Stimulated activated naive CD8-positive, alpha-beta T cell treated with anti-CD3 and anti-CD28 coated beads, Interleukin-15, amount 100 ng/mL, for 72 hours (primary cell): ENCODE data around the gene ARHGAP26.

Source experiments
- ATAC-seq: fragments of 150-1000 bp; cut with Tn5 transposase; 2 replicates; pipeline ENCODE4 v1.10.0; 2021; ENCODE audit warnings: mild to moderate bottlenecking, moderate library complexity
- DNase-seq, 2 donors: peaks; one replicate each; pipeline ENCODE4 v3.0.0; 2021 to 2022
- H3K27ac Mint-ChIP-seq, 2 donors: one replicate each; pipeline ENCODE4 v1.8.0; 2022; ENCODE audit warnings: mild to moderate bottlenecking in 2 of 2, mixed read lengths in 2 of 2, moderate library complexity in 2 of 2
- H3K27me3 Mint-ChIP-seq: one replicate; pipeline ENCODE4 v1.8.0; 2022; ENCODE audit warnings: mixed read lengths
- H3K4me1 Mint-ChIP-seq: one replicate; pipeline ENCODE4 v1.8.0; 2022; ENCODE audit warnings: mild to moderate bottlenecking, mixed read lengths
- H3K4me3 Mint-ChIP-seq, 2 donors: one replicate each; pipeline ENCODE4 v1.8.0; 2022; ENCODE audit warnings: mild to moderate bottlenecking in 2 of 2, mixed read lengths in 2 of 2, moderate library complexity in 1 of 2
- H3K9me3 Mint-ChIP-seq, 2 donors: one replicate each; pipeline ENCODE4 v1.8.0; 2022; ENCODE audit warnings: mixed read lengths in 2 of 2

ARHGAP26 gene

GRCh38 chr5:143213851-143214363, 443.7 kb downstream of the ARHGAP26 start:
- Mint-ChIP-seq H3K27me3 (no peaks in the 10 kb centered on the region), H3K27ac (peak overlapping the region in 1 of 2 donors; percentile 35), H3K9me3 (peaks cover 0 to 6% of the 10 kb centered on the region in 2 donors), H3K4me1 (peaks cover 23% of the 10 kb centered on the region), H3K4me3 (no peak overlapping the region)
- DNase-seq (no peak), ATAC-seq (no peak)

- peaks cover 23% of the 10 kb centered on the region for H3K4me1 Mint-ChIP-seq
- H3K9me3 Mint-ChIP-seq, result peaks cover 0 to under 1% of the 10 kb centered on the region in 2 donors
- H3K27ac Mint-ChIP-seq, result peak overlapping the region in 1 of 2 donors; percentile 28
- DNase-seq (no peak), ATAC-seq (no peak)
- H3K27me3 Mint-ChIP-seq, result no peaks in the 10 kb centered on the region
- H3K4me3 Mint-ChIP-seq, result no peak overlapping the region
Measured at GRCh38 chr5:143214458-143214857, 444.3 kb downstream of the ARHGAP26 start.

DNA sequence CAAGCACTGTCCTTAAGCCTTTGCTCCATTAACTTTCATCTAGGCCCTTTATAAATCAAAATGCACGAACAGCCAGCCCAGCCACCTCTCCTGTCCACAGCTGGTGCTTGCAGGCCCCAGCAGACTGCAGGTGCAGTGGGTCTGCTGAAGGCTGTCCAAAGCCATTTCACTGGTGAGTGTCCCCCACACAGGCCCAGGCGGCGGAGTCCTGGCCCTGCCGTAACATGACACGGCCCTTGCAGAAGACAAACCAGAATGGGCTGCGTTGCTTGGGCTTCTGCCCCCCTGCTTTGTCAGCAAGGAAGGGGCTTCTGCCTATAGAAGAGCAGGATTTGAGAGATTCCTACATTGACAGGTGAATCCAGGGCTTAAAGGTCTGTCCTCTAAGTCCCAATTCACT, 444.7 kb downstream of the ARHGAP26 start:
- H3K27me3 Mint-ChIP-seq, result no peaks in the 10 kb centered on the region
- peaks cover 23% of the 10 kb centered on the region for H3K4me1 Mint-ChIP-seq
- DNase-seq (no peak), ATAC-seq (no peak)
- no peak overlapping the region for H3K4me3 Mint-ChIP-seq
- H3K9me3 Mint-ChIP-seq, result no peaks in the 10 kb centered on the region
- no peak overlapping the region for H3K27ac Mint-ChIP-seq

GRCh38 chr5:143215690-143216089, 445.5 kb downstream of the ARHGAP26 start:
- DNase-seq (no peak), ATAC-seq (no peak)
- Mint-ChIP-seq H3K27ac (no peak overlapping the region), H3K9me3 (no peaks in the 10 kb centered on the region), H3K4me1 (peaks cover 27% of the 10 kb centered on the region), H3K27me3 (no peaks in the 10 kb centered on the region), H3K4me3 (no peak overlapping the region)

DNA sequence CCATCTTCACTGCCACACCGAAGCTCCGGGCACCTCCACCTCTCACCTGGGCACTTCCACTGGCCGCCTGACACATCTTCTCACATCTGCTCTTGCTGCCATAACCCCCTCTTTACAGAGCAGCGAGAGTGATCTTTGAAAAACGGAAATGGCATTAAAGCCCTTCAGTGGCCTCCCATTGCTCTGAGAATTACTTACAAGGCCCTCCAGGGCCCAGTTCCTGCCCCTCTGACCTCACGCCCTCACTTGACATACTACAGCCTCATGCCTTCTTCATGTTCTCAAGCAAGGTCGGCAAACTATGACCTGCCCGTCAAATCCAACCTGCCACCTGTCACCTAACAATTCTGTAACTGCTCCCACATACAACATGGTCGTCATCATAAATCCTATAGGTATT, 446.0 kb downstream of the ARHGAP26 start:
- DNase-seq, result no peak
- Mint-ChIP-seq H3K4me1 (peaks cover 32% of the 10 kb centered on the region), H3K9me3 (no peaks in the 10 kb centered on the region)

DNA sequence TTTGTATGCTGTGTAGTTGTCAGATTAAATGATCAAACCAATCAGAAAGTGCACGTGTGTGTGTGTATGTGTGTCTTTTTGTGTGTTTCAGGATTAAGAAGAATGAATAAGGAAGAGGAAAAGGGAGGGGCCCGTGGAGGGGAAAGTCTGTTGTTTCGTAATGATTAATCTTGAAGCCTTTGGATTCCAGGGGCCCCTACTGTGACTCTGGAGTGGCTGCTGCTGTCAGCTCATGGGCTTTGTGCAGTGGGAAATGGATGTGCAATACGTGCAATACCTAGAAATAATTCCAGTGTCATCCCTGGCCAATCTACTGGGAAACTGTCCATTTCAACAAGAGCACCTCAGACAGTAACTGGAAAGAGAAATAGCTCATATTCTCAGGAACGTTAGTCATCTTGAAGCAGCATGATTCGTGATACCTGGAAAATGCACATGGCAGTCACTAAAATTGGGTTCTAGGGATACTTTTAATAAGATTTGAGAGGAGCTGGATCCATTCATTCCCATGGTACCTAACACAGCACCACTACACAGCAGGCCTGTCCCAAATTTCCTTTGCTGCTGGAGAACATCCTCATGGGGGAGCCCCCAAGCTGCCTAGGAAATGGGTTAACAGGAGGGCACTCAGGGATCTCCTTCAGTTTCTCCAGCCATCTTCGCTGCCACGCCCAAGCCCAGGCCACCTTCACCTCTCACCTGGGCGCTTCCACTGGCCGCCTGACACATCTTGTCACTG, 447.1 kb downstream of the ARHGAP26 start:
- Mint-ChIP-seq H3K4me1 (peaks cover 42% of the 10 kb centered on the region), H3K27ac (peak overlapping the region in 1 of 2 donors; percentile 70), H3K4me3 (peak overlapping the region; percentile 14 to 45), H3K9me3 (no peaks in the 10 kb centered on the region), H3K27me3 (no peaks in the 10 kb centered on the region)
- ATAC-seq (peak; percentile 46), DNase-seq (no peak)

More for the DNA sequence above, 446.0 kb downstream of the ARHGAP26 start:
- Mint-ChIP-seq H3K4me3 (no peak overlapping the region), H3K27me3 (no peaks in the 10 kb centered on the region), H3K27ac (no peak overlapping the region)
- no peak for ATAC-seq

DNA sequence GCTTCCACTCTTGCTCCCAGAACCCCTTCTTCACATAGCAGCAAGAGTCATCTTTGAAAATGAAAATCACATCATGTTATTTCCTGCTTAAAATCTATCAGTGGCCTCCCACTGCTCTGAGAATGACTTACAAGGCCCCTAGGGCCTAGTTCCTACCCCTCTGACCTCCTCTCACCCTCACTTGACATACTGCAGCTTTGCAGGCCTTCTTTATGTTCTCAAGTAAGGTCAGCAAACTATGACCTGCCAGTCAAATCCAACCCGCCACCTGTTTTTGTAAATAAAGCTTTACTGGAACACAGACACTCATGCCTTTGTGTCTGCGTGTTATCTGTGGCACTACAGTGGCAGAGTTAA, 447.6 kb downstream of the ARHGAP26 start:
- H3K4me1 Mint-ChIP-seq, result peaks cover 48% of the 10 kb centered on the region
- peak; percentile 45 for ATAC-seq
- peak overlapping the region in 1 of 2 donors; percentile 70 for H3K27ac Mint-ChIP-seq

DNA sequence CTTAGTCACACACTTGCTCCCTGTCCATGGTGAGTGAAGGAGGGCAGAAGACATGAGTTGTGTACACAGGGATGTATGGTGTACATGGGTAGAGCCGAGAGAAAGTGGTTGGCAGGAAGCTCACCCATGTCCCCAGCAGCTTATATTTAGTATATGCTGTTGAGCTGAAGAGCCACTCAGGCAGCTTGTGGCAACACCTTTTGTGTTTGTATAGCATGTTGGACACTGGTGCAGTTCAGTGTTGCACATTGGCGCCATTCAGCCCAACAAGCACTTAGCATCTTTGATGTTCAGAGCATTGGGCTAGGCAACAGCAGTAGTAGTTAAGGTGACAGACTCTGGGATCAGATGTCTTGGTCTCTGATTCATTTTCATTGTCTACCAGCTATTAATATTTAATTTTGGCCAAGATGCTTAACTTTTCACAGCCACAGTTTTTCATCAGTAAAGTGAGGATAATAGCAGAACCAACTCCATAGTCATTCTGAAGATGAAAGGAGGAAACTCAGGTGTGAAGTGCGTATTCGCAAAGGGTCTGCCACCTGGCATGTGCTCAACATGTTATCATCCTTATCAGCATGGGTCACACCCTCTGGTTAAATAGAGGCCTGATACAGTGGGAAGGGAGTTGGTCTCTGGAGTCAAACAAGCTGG, 448.5 kb downstream of the ARHGAP26 start:
- DNase-seq, result no peak
- peaks cover 57% of the 10 kb centered on the region for H3K4me1 Mint-ChIP-seq

More for the DNA sequence above, 447.6 kb downstream of the ARHGAP26 start:
- no peaks in the 10 kb centered on the region for H3K9me3 Mint-ChIP-seq
- no peaks in the 10 kb centered on the region for H3K27me3 Mint-ChIP-seq
- peak overlapping the region; percentile 14 to 45 for H3K4me3 Mint-ChIP-seq
- DNase-seq, result no peak

GRCh38 chr5:143219696-143220095, 449.5 kb downstream of the ARHGAP26 start:
- no peak for ATAC-seq

More for the DNA sequence above, 448.5 kb downstream of the ARHGAP26 start:
- Mint-ChIP-seq H3K9me3 (no peaks in the 10 kb centered on the region), H3K27me3 (no peaks in the 10 kb centered on the region), H3K4me3 (no peak overlapping the region), H3K27ac (no peak overlapping the region)
- no peak for ATAC-seq

DNA sequence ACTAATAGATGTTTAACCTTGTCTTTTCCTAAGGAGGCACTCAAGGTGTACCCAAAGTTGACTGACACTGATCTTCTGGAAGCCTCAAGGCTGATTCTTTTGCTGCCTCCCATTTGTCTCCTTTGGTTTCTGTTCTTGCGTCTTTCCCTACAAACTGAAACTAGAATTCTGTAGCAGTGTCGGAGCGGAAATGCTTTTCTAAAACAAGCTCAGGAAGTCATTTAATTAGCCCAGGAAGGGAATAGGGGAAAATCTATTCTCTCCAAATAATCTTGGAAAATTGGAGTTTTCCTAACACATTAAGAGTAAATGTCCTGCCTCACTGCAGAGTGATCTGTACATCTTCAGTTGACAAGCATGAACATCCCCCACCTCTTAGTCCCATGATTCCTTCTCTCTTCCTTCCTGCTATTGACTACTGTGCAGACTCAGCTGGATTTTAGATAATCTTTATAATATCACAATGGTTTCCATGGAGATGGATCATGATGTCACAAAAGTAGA, 450.6 kb downstream of the ARHGAP26 start:
- H3K4me3 Mint-ChIP-seq, result peak overlapping the region in 1 of 2 donors; percentile 49
- ATAC-seq, result no peak

More at GRCh38 chr5:143219696-143220095, 449.5 kb downstream of the ARHGAP26 start:
- Mint-ChIP-seq H3K4me1 (peaks cover 57% of the 10 kb centered on the region), H3K9me3 (no peaks in the 10 kb centered on the region), H3K27ac (no peak overlapping the region), H3K27me3 (no peaks in the 10 kb centered on the region), H3K4me3 (no peak overlapping the region)
- DNase-seq, result no peak

GRCh38 chr5:143222287-143223231, 452.4 kb downstream of the ARHGAP26 start:
- no peaks in the 10 kb centered on the region for H3K9me3 Mint-ChIP-seq
- peak; percentile 63 for ATAC-seq
- peak; percentile 20 to 24 for DNase-seq

More for the DNA sequence above, 450.6 kb downstream of the ARHGAP26 start:
- DNase-seq, result no peak
- Mint-ChIP-seq H3K9me3 (no peaks in the 10 kb centered on the region), H3K27ac (peak overlapping the region; percentile 74 to 97), H3K4me1 (peaks cover 57% of the 10 kb centered on the region), H3K27me3 (no peaks in the 10 kb centered on the region)

DNA sequence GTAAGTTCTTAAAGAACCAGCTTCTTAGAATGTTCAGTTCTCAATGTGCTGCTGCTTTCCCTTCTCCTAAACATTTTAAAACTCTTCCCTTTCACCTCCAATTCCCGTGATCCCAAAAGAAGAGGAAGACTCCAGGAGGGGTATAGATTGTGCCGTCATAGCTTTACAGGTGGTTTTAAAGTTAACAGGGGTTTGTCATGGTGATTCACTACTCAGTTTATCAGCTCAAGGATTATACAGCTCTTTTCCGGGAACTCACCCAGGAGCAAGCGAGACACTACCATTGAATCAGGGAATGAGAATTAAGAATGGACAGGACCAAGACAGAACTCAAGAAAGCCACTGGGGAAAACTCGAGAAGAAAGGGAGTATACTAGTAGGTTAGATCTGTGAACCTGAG, 454.5 kb downstream of the ARHGAP26 start:
- H3K9me3 Mint-ChIP-seq, result no peaks in the 10 kb centered on the region
- H3K27ac Mint-ChIP-seq, result no peak overlapping the region
- H3K4me3 Mint-ChIP-seq, result no peak overlapping the region
- DNase-seq (no peak), ATAC-seq (no peak)
- H3K4me1 Mint-ChIP-seq, result peaks cover 55% of the 10 kb centered on the region
- no peaks in the 10 kb centered on the region for H3K27me3 Mint-ChIP-seq

More at GRCh38 chr5:143222287-143223231, 452.4 kb downstream of the ARHGAP26 start:
- Mint-ChIP-seq H3K4me3 (peak overlapping the region; percentile 46 to 64), H3K27me3 (no peaks in the 10 kb centered on the region), H3K27ac (peak overlapping the region; percentile 85 to 93), H3K4me1 (peaks cover 50% of the 10 kb centered on the region)

DNA sequence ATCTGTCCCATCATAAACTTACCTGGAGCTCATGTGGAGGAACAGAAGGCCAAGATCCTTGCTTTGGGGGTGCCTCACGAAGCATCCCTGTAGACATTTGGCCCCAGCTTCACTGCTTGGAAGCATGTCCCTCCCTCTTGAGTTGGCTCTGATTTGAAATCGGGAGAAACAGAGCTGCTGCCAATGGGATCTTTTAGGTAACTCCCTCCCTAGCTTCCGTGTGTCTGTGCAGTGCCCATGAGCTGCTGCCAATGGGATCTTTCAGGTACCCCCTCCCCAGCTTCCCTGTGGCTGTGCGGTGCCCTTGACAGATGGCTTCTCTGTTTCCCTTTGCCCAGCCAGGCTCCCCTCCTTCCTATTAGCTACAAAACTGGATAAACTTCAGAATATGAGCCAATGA, 455.3 kb downstream of the ARHGAP26 start:
- H3K4me1 Mint-ChIP-seq, result peaks cover 62% of the 10 kb centered on the region
- H3K9me3 Mint-ChIP-seq, result no peaks in the 10 kb centered on the region
- no peak for ATAC-seq
- H3K4me3 Mint-ChIP-seq, result no peak overlapping the region
- H3K27me3 Mint-ChIP-seq, result no peaks in the 10 kb centered on the region
- no peak overlapping the region for H3K27ac Mint-ChIP-seq
- DNase-seq, result no peak

DNA sequence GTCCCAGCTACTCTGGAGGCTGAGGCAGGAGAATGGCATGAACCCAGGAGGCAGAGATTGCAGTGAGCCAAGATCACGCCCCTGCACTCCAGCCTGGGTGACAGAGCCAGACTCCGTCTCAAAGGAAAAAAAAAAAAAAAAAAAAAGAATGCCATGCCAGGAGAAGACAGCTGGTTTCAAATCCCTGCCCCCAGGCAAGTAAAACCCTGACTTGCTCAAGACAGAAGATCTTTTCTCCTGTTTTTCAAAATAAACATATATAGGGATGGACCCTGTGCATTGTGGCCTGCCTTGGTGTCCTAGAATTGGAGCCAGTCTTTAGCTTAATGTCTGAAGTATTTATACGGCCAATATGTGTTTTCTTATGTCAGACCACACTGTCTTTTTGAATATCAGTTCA, 456.2 kb downstream of the ARHGAP26 start:
- Mint-ChIP-seq H3K9me3 (no peaks in the 10 kb centered on the region), H3K4me3 (no peak overlapping the region), H3K4me1 (peaks cover 62% of the 10 kb centered on the region), H3K27me3 (no peaks in the 10 kb centered on the region), H3K27ac (no peak overlapping the region)
- DNase-seq (no peak), ATAC-seq (no peak)

DNA sequence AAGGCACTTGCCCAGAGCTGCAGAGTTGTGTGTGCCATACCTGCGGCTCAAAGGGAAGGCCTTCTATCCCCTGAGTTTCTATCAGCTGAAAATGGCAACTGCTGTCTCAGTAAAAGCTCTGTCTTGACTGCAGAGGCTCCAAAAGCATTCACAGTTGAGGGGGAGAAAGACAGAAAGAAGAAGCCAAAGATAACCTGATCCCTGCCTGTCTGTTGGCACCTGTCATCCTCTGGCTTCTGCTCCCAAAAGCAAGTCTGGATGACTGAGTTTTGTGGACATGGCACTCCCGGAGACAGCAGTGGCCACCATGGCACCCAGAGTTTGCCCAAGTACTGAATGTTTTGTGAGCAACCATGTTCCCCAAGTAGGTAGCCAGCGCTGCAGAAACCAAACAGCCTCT, 456.7 kb downstream of the ARHGAP26 start:
- Mint-ChIP-seq H3K9me3 (no peaks in the 10 kb centered on the region), H3K27me3 (no peaks in the 10 kb centered on the region), H3K27ac (no peak overlapping the region), H3K4me1 (peaks cover 57% of the 10 kb centered on the region), H3K4me3 (no peak overlapping the region)
- DNase-seq (no peak), ATAC-seq (no peak)
